Naive thymus-derived CD4-positive, alpha-beta T cell (primary cell): ENCODE measurements around the gene CFAP69. TPM values are rescaled to one million over a fixed set of nuclear protein-coding genes. Genes with fewer than 3 reads are reported as not detected.
"Not testable (repeated sequence)": the region's sequence is repeated elsewhere in the genome, so short reads cannot be mapped to it uniquely, and the experiment has no call there.

Experiments used
- ATAC-seq: fragments of 150-1000 bp; cut with Tn5 transposase; 2 replicates; pipeline ENCODE4 v1.10.0; 2021; ENCODE audit warnings: mild to moderate bottlenecking, moderate library complexity
- CTCF ChIA-PET: fragments of 350-600 bp; sonication (Branson Sonifier 250); formaldehyde crosslinking; loops from one replicate; lab custom pipeline; 2021; ENCODE audit warnings: antibody characterized with exemption; lab: Charles Lee
- POLR2A ChIA-PET: fragments of 350-600 bp; sonication (Branson Sonifier 250); formaldehyde crosslinking; loops from one replicate; lab custom pipeline; 2021; ENCODE audit warnings: antibody characterized with exemption, inconsistent platforms; lab: Charles Lee
- DNase-seq, 9 donors: peaks; one replicate each; pipeline versions ENCODE4 v3.0.0 to v3.0.0-alpha.2; 2020 to 2022; ENCODE audit warnings: mixed read lengths in 1 of 9
- H3K27ac ChIP-seq: one replicate; pipeline ENCODE4 v1.7.0; 2013; ENCODE audit warnings: mild to moderate bottlenecking, low read depth, low read length, moderate library complexity
- H3K27me3 ChIP-seq, 2 donors: one replicate each; pipeline ENCODE4 v1.7.0; 2013; ENCODE audit warnings: low read length in 2 of 2, mild to moderate bottlenecking in 2 of 2, moderate library complexity in 2 of 2; ENCODE audit not compliant: control insufficient read depth in 2 of 2, insufficient read depth in 2 of 2
- H3K36me3 ChIP-seq, 3 experiments: 1 replicate in 2 of 3; 2 replicates in 1 of 3; pipeline ENCODE4 v1.7.0; 2013; ENCODE audit warnings: low read length in 3 of 3, mild to moderate bottlenecking in 3 of 3, moderate library complexity in 1 of 3; ENCODE audit not compliant: insufficient read depth in 3 of 3, control insufficient read depth in 2 of 3
- H3K4me1 ChIP-seq, 2 donors: one replicate each; pipeline ENCODE4 v1.7.0; 2013; ENCODE audit warnings: low read length in 2 of 2, mild to moderate bottlenecking in 2 of 2, moderate library complexity in 1 of 2; ENCODE audit not compliant: control insufficient read depth in 2 of 2, insufficient read depth in 2 of 2
- H3K4me3 ChIP-seq: 2 replicates; pipeline ENCODE4 v1.7.0; 2013; ENCODE audit warnings: mild to moderate bottlenecking, low read length
- H3K9me3 ChIP-seq, 3 experiments: 1 replicate in 2 of 3; 2 replicates in 1 of 3; pipeline ENCODE4 v1.7.0; 2013; ENCODE audit warnings: low read length in 3 of 3; ENCODE audit not compliant: control insufficient read depth in 2 of 3
- H3K27ac Mint-ChIP-seq, 9 donors: one replicate each; pipeline ENCODE4 v1.8.0; 2020 to 2022; ENCODE audit warnings: mixed read lengths in 9 of 9, mild to moderate bottlenecking in 8 of 9, moderate library complexity in 5 of 9, inconsistent platforms in 2 of 9
- H3K27me3 Mint-ChIP-seq, 5 donors: one replicate each; pipeline ENCODE4 v1.8.0; 2021 to 2022; ENCODE audit warnings: mixed read lengths in 5 of 5, mild to moderate bottlenecking in 1 of 5
- H3K36me3 Mint-ChIP-seq, 5 donors: one replicate each; pipeline ENCODE4 v1.8.0; 2020 to 2022; ENCODE audit warnings: mixed read lengths in 5 of 5, mild to moderate bottlenecking in 3 of 5, inconsistent platforms in 1 of 5
- H3K4me1 Mint-ChIP-seq, 7 donors: one replicate each; pipeline ENCODE4 v1.8.0; 2020 to 2022; ENCODE audit warnings: mixed read lengths in 7 of 7, mild to moderate bottlenecking in 3 of 7, inconsistent platforms in 1 of 7
- H3K4me3 Mint-ChIP-seq, 10 donors: one replicate each; pipeline ENCODE4 v1.8.0; 2020 to 2022; ENCODE audit warnings: mild to moderate bottlenecking in 10 of 10, mixed read lengths in 10 of 10, moderate library complexity in 6 of 10, inconsistent platforms in 2 of 10
- H3K9me3 Mint-ChIP-seq, 11 donors: one replicate each; pipeline ENCODE4 v1.8.0; 2020 to 2022; ENCODE audit warnings: mixed read lengths in 11 of 11, mild to moderate bottlenecking in 4 of 11, inconsistent platforms in 1 of 11, moderate library complexity in 1 of 11
- intact Hi-C, 2 donors: fragments of 100-400 bp; cut with micrococcal nuclease; formaldehyde crosslinking; loops; one replicate each; pipeline ENCODE4 v1.15.1; 2023
- polyA plus RNA-seq, 2 donors: library from polyadenylated mRNA; unstranded; fragments of 300-500 nt; fragmentation: Illumina TruSeq; gene quantifications; one replicate each; pipeline ENCODE4 v1.2.3, GENCODE V29; 2021
- total RNA-seq, 6 experiments: library from RNA in 5 of 6; stranded (reverse) in 5 of 6; gene quantifications; 1 replicate in 5 of 6; 2 replicates in 1 of 6; pipeline ENCODE4 v1.2.3 and lab custom pipeline; 2021 to 2026

The CFAP69 gene
- total and polyA plus RNA-seq, 7 experiments from 2014 or later = 0.30 to 0.80 TPM; not detected in 5

DNA sequence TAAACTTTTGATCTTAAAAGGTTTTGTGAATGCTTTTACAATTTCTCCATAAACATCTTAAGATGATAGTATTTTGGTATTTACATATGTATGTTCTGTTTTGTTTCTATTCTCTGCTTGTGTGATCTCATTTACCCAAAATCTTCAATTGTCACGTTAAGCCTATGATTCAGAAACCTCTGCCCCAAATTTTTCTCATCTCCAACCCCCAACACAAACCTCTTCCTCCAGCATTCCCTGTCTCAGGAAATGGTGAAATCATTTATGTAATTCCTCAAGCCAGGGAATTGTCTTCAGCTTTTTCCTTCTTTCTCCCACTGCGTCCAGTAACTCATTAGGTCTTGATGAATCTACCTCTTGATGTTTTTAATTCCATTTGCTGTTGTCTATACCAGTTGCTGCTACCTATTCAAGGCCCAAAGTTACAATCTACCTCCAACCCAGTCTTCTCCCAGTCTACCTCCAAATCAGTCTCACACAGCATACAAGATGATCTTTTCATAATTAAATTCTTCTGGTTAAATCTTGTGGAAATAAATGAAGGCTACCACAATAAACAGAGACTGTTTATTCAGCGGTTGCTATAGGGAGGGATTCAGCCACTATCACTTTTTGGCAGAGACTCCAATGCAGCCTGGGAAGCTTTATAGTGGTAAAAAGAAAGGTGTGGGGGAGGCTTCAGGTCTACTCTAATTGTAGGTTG lies 5.8 kb downstream of the CFAP69 start:
- peaks cover 3 to 8% (median 6%) of the 10 kb centered on the region in 7 donors for H3K4me1 Mint-ChIP-seq
- no peak overlapping the region for H3K4me3 Mint-ChIP-seq
- no peak for ATAC-seq
- ChIA-PET POLR2A (no interaction called here), CTCF (no interaction called here)
- intact Hi-C loops = no loop called here
- Histone ChIP-seq H3K27me3 (no peaks in the 10 kb centered on the region), H3K36me3 (no peaks in the 10 kb centered on the region), H3K9me3 (no peaks in the 10 kb centered on the region), H3K27ac (no peak overlapping the region), H3K4me3 (no peak overlapping the region), H3K4me1 (peaks cover 1 to 4% of the 10 kb centered on the region in 2 donors)
- no peak for DNase-seq
- H3K27me3 Mint-ChIP-seq = peaks cover 22 to 54% (median 41%) of the 10 kb centered on the region in 5 donors
- H3K27ac Mint-ChIP-seq = no peak overlapping the region
- H3K36me3 Mint-ChIP-seq = no peaks in the 10 kb centered on the region
- peaks cover 0 to 4% (median 2%) of the 10 kb centered on the region in 11 donors for H3K9me3 Mint-ChIP-seq

DNA sequence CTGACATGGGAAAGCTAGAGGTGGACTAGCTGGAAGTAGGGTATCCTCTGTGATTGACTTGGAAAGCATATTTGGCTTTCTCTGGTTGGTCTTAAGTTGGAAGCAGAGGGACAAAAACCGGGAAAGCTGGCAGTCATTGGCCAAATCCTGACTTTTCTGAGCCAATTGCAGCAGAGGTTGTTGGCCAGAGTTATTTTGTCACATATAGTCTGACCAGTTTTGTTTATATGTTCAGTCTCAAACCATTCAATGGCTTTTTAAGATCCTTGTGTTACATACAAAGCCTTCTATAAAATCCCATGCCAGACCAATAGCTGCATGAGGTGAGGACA lies 6.3 kb downstream of the CFAP69 start:
- H3K27me3 Mint-ChIP-seq = peaks cover 21 to 53% (median 38%) of the 10 kb centered on the region in 5 donors
- Histone ChIP-seq H3K4me1 (no peaks in the 10 kb centered on the region), H3K9me3 (no peaks in the 10 kb centered on the region), H3K27ac (no peak overlapping the region), H3K27me3 (no peaks in the 10 kb centered on the region), H3K36me3 (no peaks in the 10 kb centered on the region), H3K4me3 (no peak overlapping the region)
- ChIA-PET CTCF (no interaction called here), POLR2A (no interaction called here)
- peaks cover 0 to 8% (median 4%) of the 10 kb centered on the region in 11 donors for H3K9me3 Mint-ChIP-seq
- no peak overlapping the region for H3K4me3 Mint-ChIP-seq
- no peak overlapping the region for H3K27ac Mint-ChIP-seq
- peaks cover 0 to 3% (median 0%) of the 10 kb centered on the region in 5 donors for H3K36me3 Mint-ChIP-seq
- peaks cover 0 to 3% (median under 1%) of the 10 kb centered on the region in 7 donors for H3K4me1 Mint-ChIP-seq
- intact Hi-C loops = no loop called here
- DNase-seq = no peak
- no peak for ATAC-seq

DNA sequence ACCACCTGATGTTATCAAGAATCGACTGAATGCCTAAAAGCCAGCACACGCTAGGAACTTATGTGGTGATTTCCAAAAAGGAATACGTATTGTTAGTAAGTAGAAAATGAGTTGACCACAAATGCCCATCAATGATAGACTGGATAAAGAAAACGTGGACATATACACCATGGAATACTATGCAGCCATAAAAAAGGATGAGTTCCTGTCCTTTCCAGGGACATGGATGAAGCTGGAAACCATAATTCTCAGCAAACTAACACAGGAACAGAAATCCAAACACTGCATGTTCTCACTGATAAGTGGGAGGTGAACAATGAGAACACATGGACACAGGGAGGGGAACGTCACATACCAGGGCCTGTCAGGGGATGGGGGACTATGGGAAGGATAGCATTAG lies 11.0 kb downstream of the CFAP69 start:
- H3K27me3 ChIP-seq, H3K27ac Mint-ChIP-seq, ATAC-seq, DNase-seq, H3K27ac ChIP-seq, H3K36me3 Mint-ChIP-seq, H3K36me3 ChIP-seq, H3K9me3 Mint-ChIP-seq, CTCF ChIA-PET, H3K4me1 Mint-ChIP-seq, H3K4me3 Mint-ChIP-seq, H3K4me3 ChIP-seq, POLR2A ChIA-PET, H3K4me1 ChIP-seq, H3K9me3 ChIP-seq: not testable (repeated sequence)
- intact Hi-C loops = loop anchor here (1.0 to 2.0 kb wide), 2 partner anchors 12 to 49 kb away; no protein-coding TSS in a partner anchor
- peaks cover 19 to 41% (median 26%) of the 10 kb centered on the region in 5 donors for H3K27me3 Mint-ChIP-seq

DNA sequence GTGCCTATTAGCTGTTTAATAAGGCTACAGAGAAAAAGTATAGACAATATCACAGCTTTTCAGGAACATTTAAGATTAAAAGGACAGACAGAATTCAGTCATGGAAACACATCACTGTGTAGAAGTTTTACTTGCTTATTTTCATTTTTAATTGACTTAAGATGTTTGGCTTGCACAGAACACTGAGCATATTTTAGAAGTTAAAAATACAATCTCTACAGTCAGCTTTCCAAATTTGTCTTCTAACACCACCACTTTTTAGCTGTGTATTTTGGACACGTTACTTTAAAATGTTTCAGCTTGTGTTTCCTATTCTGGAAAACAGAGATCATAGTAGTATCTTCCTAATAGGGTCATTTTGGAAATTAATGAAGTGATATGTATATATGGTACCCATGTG lies 11.8 kb downstream of the CFAP69 start:
- H3K36me3 Mint-ChIP-seq = peaks cover 0 to 3% (median 0%) of the 10 kb centered on the region in 5 donors
- H3K4me1 ChIP-seq = no peaks in the 10 kb centered on the region
- no peaks in the 10 kb centered on the region for H3K36me3 ChIP-seq
- H3K9me3 ChIP-seq = no peaks in the 10 kb centered on the region
- H3K4me1 Mint-ChIP-seq = no peaks in the 10 kb centered on the region
- ATAC-seq (no peak), DNase-seq (no peak)
- ChIA-PET CTCF (no interaction called here), POLR2A (no interaction called here)
- H3K9me3 Mint-ChIP-seq = peaks cover 0 to 8% (median 3%) of the 10 kb centered on the region in 11 donors
- no peak overlapping the region for H3K4me3 ChIP-seq
- no peak overlapping the region for H3K27ac ChIP-seq
- no peak overlapping the region for H3K4me3 Mint-ChIP-seq
- H3K27ac Mint-ChIP-seq = no peak overlapping the region
- no peaks in the 10 kb centered on the region for H3K27me3 ChIP-seq
- intact Hi-C loops = loop anchor here (1.0 to 2.0 kb wide), 2 partner anchors 12 to 48 kb away; no protein-coding TSS in a partner anchor
- peaks cover 19 to 40% (median 26%) of the 10 kb centered on the region in 5 donors for H3K27me3 Mint-ChIP-seq

DNA sequence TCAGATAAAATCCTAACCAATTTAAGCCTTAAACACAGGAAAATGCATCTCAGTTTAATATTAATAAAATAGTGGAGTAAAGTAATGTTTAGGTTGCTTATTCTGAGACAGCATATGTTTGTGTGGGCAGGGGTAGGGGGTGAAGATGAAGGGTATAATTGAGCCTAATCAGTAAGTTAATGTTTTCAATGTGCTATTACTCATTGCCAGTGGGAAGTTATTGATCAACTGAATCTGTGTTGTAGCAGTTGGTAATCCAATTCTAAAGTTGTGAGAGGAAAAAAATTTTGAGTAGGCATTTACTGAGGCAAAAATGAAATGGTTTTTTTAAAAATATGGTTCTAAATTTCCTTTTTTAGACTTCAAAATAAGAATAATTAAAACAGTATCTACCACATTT lies 16.5 kb downstream of the CFAP69 start:
- Mint-ChIP-seq H3K27ac (no peak overlapping the region), H3K4me3 (no peak overlapping the region), H3K36me3 (no peaks in the 10 kb centered on the region), H3K4me1 (no peaks in the 10 kb centered on the region), H3K27me3 (peaks cover 6 to 20% (median 13%) of the 10 kb centered on the region in 5 donors), H3K9me3 (no peaks in the 10 kb centered on the region)
- no peaks in the 10 kb centered on the region for H3K27me3 ChIP-seq
- H3K4me3 ChIP-seq = no peak overlapping the region
- no peaks in the 10 kb centered on the region for H3K4me1 ChIP-seq
- no peaks in the 10 kb centered on the region for H3K9me3 ChIP-seq
- H3K27ac ChIP-seq = no peak overlapping the region
- intact Hi-C loops = loop anchor here in 1 of 2 donors (5.0 kb wide), 1 partner anchor 1714 kb away; no protein-coding TSS in a partner anchor
- CTCF ChIA-PET = no interaction called here
- H3K36me3 ChIP-seq = no peaks in the 10 kb centered on the region
- DNase-seq = no peak
- ATAC-seq = no peak
- POLR2A ChIA-PET = no interaction called here

DNA sequence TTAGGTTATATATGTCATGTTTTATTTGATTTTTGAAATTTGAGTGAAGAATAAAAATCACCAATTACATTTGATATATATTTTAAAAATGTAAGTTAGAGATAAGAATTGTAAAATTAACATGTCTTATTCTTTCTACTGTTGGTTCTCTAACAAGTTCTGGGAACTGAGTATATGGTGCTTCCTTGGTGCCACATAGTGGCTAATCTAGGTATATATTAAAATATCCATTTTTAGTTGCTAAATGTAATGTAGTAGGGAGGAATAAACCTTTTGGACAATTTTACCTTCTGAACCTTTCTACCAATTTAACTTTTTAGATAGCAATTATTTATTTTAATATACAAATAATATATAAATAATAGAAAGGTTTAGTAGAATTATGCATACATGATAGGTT lies 17.5 kb downstream of the CFAP69 start:
- intact Hi-C loops = loop anchor here (1.0 to 5.0 kb wide), 4 partner anchors 18 to 1715 kb away; partner anchors contain the start of genes STEAP1 (in 2 of the 2) and CFAP69 (in 1 of the 2)
- H3K4me3 ChIP-seq = no peak overlapping the region
- H3K27ac ChIP-seq = no peak overlapping the region
- ChIA-PET POLR2A (no interaction called here), CTCF (no interaction called here)
- ATAC-seq = no peak
- no peaks in the 10 kb centered on the region for H3K27me3 ChIP-seq
- no peak overlapping the region for H3K27ac Mint-ChIP-seq
- H3K4me3 Mint-ChIP-seq = no peak overlapping the region
- H3K36me3 Mint-ChIP-seq = no peaks in the 10 kb centered on the region
- H3K4me1 ChIP-seq = no peaks in the 10 kb centered on the region
- H3K27me3 Mint-ChIP-seq = peaks cover 6 to 27% (median 13%) of the 10 kb centered on the region in 5 donors
- no peaks in the 10 kb centered on the region for H3K9me3 Mint-ChIP-seq
- no peaks in the 10 kb centered on the region for H3K9me3 ChIP-seq
- H3K4me1 Mint-ChIP-seq = no peaks in the 10 kb centered on the region
- H3K36me3 ChIP-seq = no peaks in the 10 kb centered on the region
- peak in 1 of 9 donors; percentile 4 for DNase-seq

DNA sequence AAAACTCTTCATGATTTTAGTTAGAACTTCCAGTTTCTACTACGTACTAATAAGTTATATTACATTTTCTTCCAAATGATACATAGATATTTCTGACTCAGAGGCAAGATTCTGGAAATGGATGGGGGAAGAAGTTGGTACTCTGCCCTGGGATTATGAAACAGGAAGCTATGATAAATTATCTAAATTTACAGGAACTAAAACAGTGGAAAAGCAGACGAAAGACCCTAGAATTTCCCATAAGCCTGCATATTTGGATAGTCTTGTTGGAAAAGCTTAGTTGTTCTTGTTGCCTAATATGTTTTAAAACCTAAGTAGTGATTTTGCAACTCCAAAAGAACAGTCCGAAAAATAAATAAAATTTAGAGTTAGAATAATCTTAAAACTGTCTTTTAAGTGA lies 21.8 kb downstream of the CFAP69 start:
- DNase-seq (no peak), ATAC-seq (no peak)
- ChIA-PET POLR2A (no interaction called here), CTCF (no interaction called here)
- Mint-ChIP-seq H3K27ac (no peak overlapping the region), H3K4me1 (no peaks in the 10 kb centered on the region), H3K9me3 (no peaks in the 10 kb centered on the region), H3K4me3 (no peak overlapping the region), H3K36me3 (no peaks in the 10 kb centered on the region), H3K27me3 (peaks cover 4 to 23% (median 6%) of the 10 kb centered on the region in 5 donors)
- Histone ChIP-seq H3K4me1 (no peaks in the 10 kb centered on the region), H3K4me3 (no peak overlapping the region), H3K36me3 (no peaks in the 10 kb centered on the region), H3K27ac (no peak overlapping the region), H3K27me3 (no peaks in the 10 kb centered on the region), H3K9me3 (no peaks in the 10 kb centered on the region)
- intact Hi-C loops = no loop called here
